Measurements from ENCODE around the gene ZNF275.

DNA sequence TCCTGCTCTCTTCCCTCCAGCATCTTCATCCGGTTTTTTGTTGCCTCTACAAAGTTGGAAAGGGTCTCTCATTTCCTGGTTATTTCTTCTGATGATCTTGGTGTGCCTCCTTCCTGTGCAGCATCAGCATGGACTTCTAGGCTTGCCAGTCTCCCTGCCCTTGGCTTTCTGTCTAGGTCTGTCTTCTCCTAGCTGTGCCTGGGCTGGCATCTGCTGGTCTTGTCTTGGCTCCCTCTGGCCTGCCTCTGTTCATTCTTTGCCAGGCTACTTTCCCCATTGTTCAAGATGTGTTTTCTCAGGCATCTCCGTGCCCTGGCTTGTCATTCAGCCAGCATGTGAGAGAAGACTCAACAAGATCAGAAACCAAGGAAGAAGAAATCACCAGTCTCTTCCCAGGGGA is 9.7 kb downstream of the ZNF275 start:
- TF ChIP-seq, protein P1, sequence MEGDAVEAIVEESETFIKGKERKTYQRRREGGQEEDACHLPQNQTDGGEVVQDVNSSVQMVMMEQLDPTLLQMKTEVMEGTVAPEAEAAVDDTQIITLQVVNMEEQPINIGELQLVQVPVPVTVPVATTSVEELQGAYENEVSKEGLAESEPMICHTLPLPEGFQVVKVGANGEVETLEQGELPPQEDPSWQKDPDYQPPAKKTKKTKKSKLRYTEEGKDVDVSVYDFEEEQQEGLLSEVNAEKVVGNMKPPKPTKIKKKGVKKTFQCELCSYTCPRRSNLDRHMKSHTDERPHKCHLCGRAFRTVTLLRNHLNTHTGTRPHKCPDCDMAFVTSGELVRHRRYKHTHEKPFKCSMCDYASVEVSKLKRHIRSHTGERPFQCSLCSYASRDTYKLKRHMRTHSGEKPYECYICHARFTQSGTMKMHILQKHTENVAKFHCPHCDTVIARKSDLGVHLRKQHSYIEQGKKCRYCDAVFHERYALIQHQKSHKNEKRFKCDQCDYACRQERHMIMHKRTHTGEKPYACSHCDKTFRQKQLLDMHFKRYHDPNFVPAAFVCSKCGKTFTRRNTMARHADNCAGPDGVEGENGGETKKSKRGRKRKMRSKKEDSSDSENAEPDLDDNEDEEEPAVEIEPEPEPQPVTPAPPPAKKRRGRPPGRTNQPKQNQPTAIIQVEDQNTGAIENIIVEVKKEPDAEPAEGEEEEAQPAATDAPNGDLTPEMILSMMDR (conservative IDR thresholded peaks at IDR 0.05; ENCODE audit: low read length) = no peak
- TF ChIP-seq EZH2phosphoT487 (IDR thresholded peaks at IDR 0.05; ENCODE audit: borderline replicate concordance, low read depth, low read length) = no peak
